SK-N-SH (cell line): ENCODE measurements around the gene PARD3.

Experiments
- EP300 ChIP-seq, 2 experiments: IDR thresholded peaks; 2 replicates each; pipeline versions ENCODE4 v1.4.0 to v1.6.1; 2012; ENCODE audit warnings: borderline replicate concordance in 1 of 2, low read depth in 1 of 2, low read length in 1 of 2
- JUND ChIP-seq: IDR thresholded peaks from 2 replicates; pipeline ENCODE4 v1.4.0; 2012
- POLR2AphosphoS5 ChIP-seq: IDR thresholded peaks from 2 replicates; pipeline ENCODE4 v1.6.1; 2012; ENCODE audit warnings: low read depth, low read length
- RXRA ChIP-seq: IDR thresholded peaks from 2 replicates; pipeline ENCODE4 v1.4.0; 2012; ENCODE audit warnings: low read depth, mild to moderate bottlenecking, borderline replicate concordance
- TAF1 ChIP-seq: IDR thresholded peaks from 2 replicates; pipeline ENCODE4 v1.6.1; 2012; ENCODE audit warnings: low read depth, mild to moderate bottlenecking, low read length, moderate library complexity, borderline replicate concordance
- TF ChIP-seq, protein P1 (sequence below): fragments of 200-600 bp; sonication (generic); IDR thresholded peaks from 2 replicates; pipeline ENCODE4 v1.6.1; 2017; ENCODE audit warnings: antibody characterized with exemption, mild to moderate bottlenecking, moderate library complexity

DNA sequence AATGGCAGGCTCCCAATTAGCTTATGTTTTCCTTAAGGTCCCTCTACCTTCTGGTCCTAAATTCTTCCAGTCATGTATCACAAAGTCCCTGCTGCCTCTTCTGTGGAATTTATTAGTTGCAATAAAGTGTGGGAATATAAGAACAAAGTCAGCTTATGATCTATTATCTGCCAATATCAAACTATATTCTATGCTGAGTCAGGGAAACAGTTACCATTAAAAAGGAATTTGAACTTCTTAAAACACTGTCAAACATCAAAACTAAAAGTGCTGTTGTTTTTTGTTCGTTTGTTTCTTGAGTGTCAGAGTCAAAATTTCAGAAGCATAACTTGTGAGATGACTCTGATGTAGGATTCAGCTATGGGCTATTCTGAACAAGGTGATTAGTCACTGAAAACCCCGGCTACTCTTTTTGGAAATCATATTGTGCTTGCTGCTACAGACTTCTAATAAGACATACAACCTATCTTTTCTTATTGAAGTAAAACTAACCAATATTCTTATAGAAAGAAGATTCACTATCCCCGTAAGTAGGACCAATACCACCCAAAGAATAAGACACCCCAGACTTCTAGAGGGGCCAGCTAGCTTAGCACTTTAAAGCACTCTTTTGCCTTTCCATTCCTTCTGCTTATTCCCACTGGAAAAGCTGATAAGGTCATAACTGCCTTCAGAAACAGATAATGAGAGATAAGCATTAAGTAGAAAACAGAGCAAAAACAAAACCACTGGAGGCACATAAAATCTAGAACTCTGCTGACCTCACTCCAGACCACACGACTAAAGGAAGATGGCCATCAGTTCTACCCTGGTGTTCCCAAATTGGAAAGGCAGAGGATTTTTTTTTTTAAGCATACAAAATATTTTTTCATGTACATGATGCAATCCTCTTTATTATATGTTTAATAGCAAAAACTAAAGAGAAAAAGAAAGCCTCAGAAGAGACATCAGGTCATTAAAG, 370.6 kb downstream of the PARD3 start:
- TF ChIP-seq, protein P1, sequence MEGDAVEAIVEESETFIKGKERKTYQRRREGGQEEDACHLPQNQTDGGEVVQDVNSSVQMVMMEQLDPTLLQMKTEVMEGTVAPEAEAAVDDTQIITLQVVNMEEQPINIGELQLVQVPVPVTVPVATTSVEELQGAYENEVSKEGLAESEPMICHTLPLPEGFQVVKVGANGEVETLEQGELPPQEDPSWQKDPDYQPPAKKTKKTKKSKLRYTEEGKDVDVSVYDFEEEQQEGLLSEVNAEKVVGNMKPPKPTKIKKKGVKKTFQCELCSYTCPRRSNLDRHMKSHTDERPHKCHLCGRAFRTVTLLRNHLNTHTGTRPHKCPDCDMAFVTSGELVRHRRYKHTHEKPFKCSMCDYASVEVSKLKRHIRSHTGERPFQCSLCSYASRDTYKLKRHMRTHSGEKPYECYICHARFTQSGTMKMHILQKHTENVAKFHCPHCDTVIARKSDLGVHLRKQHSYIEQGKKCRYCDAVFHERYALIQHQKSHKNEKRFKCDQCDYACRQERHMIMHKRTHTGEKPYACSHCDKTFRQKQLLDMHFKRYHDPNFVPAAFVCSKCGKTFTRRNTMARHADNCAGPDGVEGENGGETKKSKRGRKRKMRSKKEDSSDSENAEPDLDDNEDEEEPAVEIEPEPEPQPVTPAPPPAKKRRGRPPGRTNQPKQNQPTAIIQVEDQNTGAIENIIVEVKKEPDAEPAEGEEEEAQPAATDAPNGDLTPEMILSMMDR = no peak
- TF ChIP-seq TAF1 (no peak), POLR2AphosphoS5 (no peak), JUND (no peak), EP300 (IDR thresholded peaks at IDR 0.05; ENCODE audit: borderline replicate concordance in 1 of 2, low read depth in 1 of 2, low read length in 1 of 2) (no peak), RXRA (no peak)
